Measurements from ENCODE around the gene CCT7. TPM values are rescaled to one million over a fixed set of nuclear protein-coding genes. Genes with fewer than 3 reads are reported as not detected.
A peak's percentile ranks its signal among the peaks of the same experiment; 100 is the strongest.

CCT7 gene
- total RNA-seq, 3 donors from 2014 or later (not counting 1 experiment from before 2014, with no cell fraction given), result 82.3 to 114 (median 112) TPM

GRCh38 chr2:73215254-73215653 lies 18.9 kb upstream of the CCT7 start:
- Mint-ChIP-seq H3K4me1 (peaks cover 17 to 26% of the 10 kb centered on the region in 2 donors), H3K36me3 (no peaks in the 10 kb centered on the region), H3K9me3 (no peaks in the 10 kb centered on the region), H3K27ac (no peak overlapping the region), H3K4me3 (peak overlapping the region; percentile 94), H3K27me3 (ENCODE audit: low read depth in 2 of 2) (peaks cover 0 to 2% of the 10 kb centered on the region in 2 donors)
- 91% methylated on average over 4 of the region's 4 CpGs for WGBS (ENCODE audit: insufficient coverage)
- DNase-seq, result no peak
- no peaks in the 10 kb centered on the region for H3K9me3 ChIP-seq (ENCODE audit: control insufficient read depth, insufficient read depth, low read length)
- no peak overlapping the region for H3K4me3 ChIP-seq (ENCODE audit: low read length)
- no peak for ATAC-seq
- H3K27ac ChIP-seq (ENCODE audit: low read length), result no peak overlapping the region
- intact Hi-C loops (cut with micrococcal nuclease), result no loop called here
- H3K4me1 ChIP-seq (ENCODE audit: control insufficient read depth, insufficient read depth, low read length), result peaks cover 21% of the 10 kb centered on the region
- peaks cover 4% of the 10 kb centered on the region for H3K36me3 ChIP-seq (ENCODE audit: control insufficient read depth, insufficient read depth, low read length)
- H3K27me3 ChIP-seq (ENCODE audit: control insufficient read depth, insufficient read depth, low read length), result no peaks in the 10 kb centered on the region
- TF ChIP-seq CTCF (IDR thresholded peaks at IDR 0.05), result no peak

- no peaks in the 10 kb centered on the region for H3K9me3 ChIP-seq (ENCODE audit: control insufficient read depth, insufficient read depth, low read length)
- no peak for TF ChIP-seq CTCF (IDR thresholded peaks at IDR 0.05)
- no peaks in the 10 kb centered on the region for H3K27me3 Mint-ChIP-seq (ENCODE audit: low read depth in 2 of 2)
- H3K4me1 ChIP-seq (ENCODE audit: control insufficient read depth, insufficient read depth, low read length), result peaks cover 21% of the 10 kb centered on the region
- H3K27ac ChIP-seq (ENCODE audit: low read length), result no peak overlapping the region
- peak overlapping the region; percentile 53 for H3K4me3 Mint-ChIP-seq
- H3K4me3 ChIP-seq (ENCODE audit: low read length), result no peak overlapping the region
- ATAC-seq, result no peak
- no peaks in the 10 kb centered on the region for H3K27me3 ChIP-seq (ENCODE audit: control insufficient read depth, insufficient read depth, low read length)
- H3K36me3 Mint-ChIP-seq, result no peaks in the 10 kb centered on the region
- no peak for DNase-seq
- H3K36me3 ChIP-seq (ENCODE audit: control insufficient read depth, insufficient read depth, low read length), result peaks cover 17% of the 10 kb centered on the region
- 92% methylated on average over 5 of the region's 5 CpGs for WGBS (ENCODE audit: insufficient coverage)
- H3K4me1 Mint-ChIP-seq, result peaks cover 17 to 26% of the 10 kb centered on the region in 2 donors
- H3K27ac Mint-ChIP-seq, result no peak overlapping the region
- intact Hi-C loops (cut with micrococcal nuclease), result no loop called here
- no peaks in the 10 kb centered on the region for H3K9me3 Mint-ChIP-seq
Measured at GRCh38 chr2:73217160-73217559, 16.9 kb upstream of the CCT7 start.

GRCh38 chr2:73217826-73218225 lies 16.3 kb upstream of the CCT7 start:
- Histone ChIP-seq H3K36me3 (ENCODE audit: control insufficient read depth, insufficient read depth, low read length) (peaks cover 17% of the 10 kb centered on the region), H3K27ac (ENCODE audit: low read length) (no peak overlapping the region), H3K4me3 (ENCODE audit: low read length) (no peak overlapping the region), H3K27me3 (ENCODE audit: control insufficient read depth, insufficient read depth, low read length) (no peaks in the 10 kb centered on the region), H3K4me1 (ENCODE audit: control insufficient read depth, insufficient read depth, low read length) (peaks cover 16% of the 10 kb centered on the region), H3K9me3 (ENCODE audit: control insufficient read depth, insufficient read depth, low read length) (no peaks in the 10 kb centered on the region)
- Mint-ChIP-seq H3K36me3 (no peaks in the 10 kb centered on the region), H3K27ac (no peak overlapping the region), H3K9me3 (no peaks in the 10 kb centered on the region), H3K4me3 (no peak overlapping the region), H3K27me3 (ENCODE audit: low read depth in 2 of 2) (no peaks in the 10 kb centered on the region), H3K4me1 (peaks cover 17 to 26% of the 10 kb centered on the region in 2 donors)
- 94% methylated on average over 2 of the region's 2 CpGs for WGBS (ENCODE audit: insufficient coverage)
- ATAC-seq (no peak), DNase-seq (no peak)
- TF ChIP-seq CTCF (IDR thresholded peaks at IDR 0.05), result no peak
- intact Hi-C loops (cut with micrococcal nuclease), result no loop called here

GRCh38 chr2:73218298-73218697 lies 15.8 kb upstream of the CCT7 start:
- peaks cover 15 to 25% of the 10 kb centered on the region in 2 donors for H3K4me1 Mint-ChIP-seq
- peaks cover 12% of the 10 kb centered on the region for H3K4me1 ChIP-seq (ENCODE audit: control insufficient read depth, insufficient read depth, low read length)
- H3K36me3 Mint-ChIP-seq, result no peaks in the 10 kb centered on the region
- no peak overlapping the region for H3K4me3 ChIP-seq (ENCODE audit: low read length)
- ATAC-seq, result no peak
- no peaks in the 10 kb centered on the region for H3K9me3 Mint-ChIP-seq
- TF ChIP-seq CTCF (IDR thresholded peaks at IDR 0.05), result no peak
- no peaks in the 10 kb centered on the region for H3K9me3 ChIP-seq (ENCODE audit: control insufficient read depth, insufficient read depth, low read length)
- H3K36me3 ChIP-seq (ENCODE audit: control insufficient read depth, insufficient read depth, low read length), result peaks cover 22% of the 10 kb centered on the region
- no peak overlapping the region for H3K27ac Mint-ChIP-seq
- H3K27me3 ChIP-seq (ENCODE audit: control insufficient read depth, insufficient read depth, low read length), result no peaks in the 10 kb centered on the region
- H3K4me3 Mint-ChIP-seq, result no peak overlapping the region
- no peak overlapping the region for H3K27ac ChIP-seq (ENCODE audit: low read length)
- intact Hi-C loops (cut with micrococcal nuclease), result no loop called here
- DNase-seq, result no peak
- no peaks in the 10 kb centered on the region for H3K27me3 Mint-ChIP-seq (ENCODE audit: low read depth in 2 of 2)

Measured in natural killer cell (primary cell).